Tibial nerve (tissue), 4 donors: ENCODE data around the gene ZCCHC9. TPM values are rescaled to one million over a fixed set of nuclear protein-coding genes. Genes with fewer than 3 reads are reported as not detected.

Source experiments
- DNase-seq, 2 donors: peaks; one replicate each; pipeline ENCODE4 v3.0.0-alpha.2; 2019; ENCODE audit warnings: low spot score in 2 of 2
- H3K27ac ChIP-seq, 4 donors: fragments of 200-600 bp; sonication (generic) in 3 of 4; one replicate each; pipeline ENCODE4 v1.5.1; 2017 to 2019; ENCODE audit warnings: mild to moderate bottlenecking in 1 of 4
- H3K27me3 ChIP-seq, 2 donors: fragments of 200-600 bp; sonication (generic) in 1 of 2; one replicate each; pipeline versions ENCODE4 v1.5.1 to v1.6.0; 2017 to 2019
- H3K36me3 ChIP-seq, 3 donors: fragments of 200-600 bp; sonication (generic); one replicate each; pipeline ENCODE4 v1.5.1; 2018 to 2019
- H3K4me1 ChIP-seq, 4 donors: fragments of 200-600 bp; sonication (generic) in 3 of 4; one replicate each; pipeline ENCODE4 v1.5.1; 2017 to 2019
- H3K4me3 ChIP-seq, 4 donors: fragments of 200-600 bp; sonication (generic) in 3 of 4; one replicate each; pipeline ENCODE4 v1.5.1; 2017 to 2019; ENCODE audit warnings: mild to moderate bottlenecking in 1 of 4, moderate library complexity in 1 of 4
- H3K9me3 ChIP-seq, 4 donors: fragments of 200-600 bp; sonication (generic) in 3 of 4; one replicate each; pipeline ENCODE4 v1.5.1; 2017 to 2019
- CTCF ChIP-seq, 5 experiments: fragments of 200-600 bp in 3 of 5; fragments of 450-650 bp in 2 of 5; sonication (generic) in 3 of 5; IDR thresholded peaks; one replicate each; pipeline ENCODE4 v1.5.1; 2016 to 2019; ENCODE audit warnings: antibody characterized with exemption in 5 of 5, mild to moderate bottlenecking in 3 of 5, moderate library complexity in 2 of 5
- EP300 ChIP-seq, 2 donors: sonication (generic); formaldehyde crosslinking; IDR thresholded peaks; one replicate each; pipeline ENCODE4 v1.6.1; 2017; ENCODE audit warnings: antibody characterized with exemption in 2 of 2, mild to moderate bottlenecking in 1 of 2
- POLR2A ChIP-seq, 2 donors: fragments of 450-650 bp; IDR thresholded peaks; one replicate each; pipeline ENCODE4 v1.6.1; 2017; ENCODE audit warnings: antibody characterized with exemption in 2 of 2, mild to moderate bottlenecking in 2 of 2, moderate library complexity in 2 of 2
- WGBS, 2 donors: methylation state at CpG; one replicate each; pipeline ENCODE4 v1.1.5; 2018; 5-methylcytosine and 5-hydroxymethylcytosine counted together
- total RNA-seq, 4 donors: library from RNA; depleted of rRNA; stranded (reverse); fragments of >200 nt; gene quantifications; one replicate each; pipeline ENCODE4 v1.1.0, GENCODE V29; 2016

The ZCCHC9 gene
- total RNA-seq, 4 donors from 2014 or later, result 18.2 to 18.8 (median 18.4) TPM

DNA sequence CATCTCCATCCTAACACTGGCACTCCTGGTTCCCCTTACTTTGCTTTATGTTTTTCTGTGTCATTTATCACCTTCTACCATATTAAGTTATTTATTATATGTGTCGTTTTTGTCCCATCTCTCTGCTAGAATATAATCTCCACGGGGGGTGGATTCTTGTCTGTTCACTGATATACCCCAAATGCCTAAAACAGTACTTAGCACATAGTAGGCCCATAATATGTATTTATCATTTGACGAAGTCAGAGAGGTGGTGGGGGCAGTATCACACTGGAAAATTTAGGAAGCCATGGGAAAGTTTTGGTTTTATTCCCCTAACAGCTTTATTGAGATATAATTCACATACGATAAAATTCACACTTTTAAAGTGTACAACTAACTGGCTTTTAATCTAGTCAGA is 14.4 kb downstream of the ZCCHC9 start:
- H3K36me3 ChIP-seq, result peaks cover 0 to 44% (median 0%) of the 10 kb centered on the region in 3 donors
- DNase-seq, result no peak
- H3K27me3 ChIP-seq, result no peaks in the 10 kb centered on the region
- 90 to 94% methylated on average over 4 of the region's 4 CpGs for WGBS, 2 donors
- no peaks in the 10 kb centered on the region for H3K9me3 ChIP-seq
- no peaks in the 10 kb centered on the region for H3K4me1 ChIP-seq
- no peak overlapping the region for H3K4me3 ChIP-seq
- no peak overlapping the region for H3K27ac ChIP-seq
- TF ChIP-seq CTCF (IDR thresholded peaks at IDR 0.05) (no peak), POLR2A (IDR thresholded peaks at IDR 0.05) (no peak), EP300 (IDR thresholded peaks at IDR 0.05) (no peak)

DNA sequence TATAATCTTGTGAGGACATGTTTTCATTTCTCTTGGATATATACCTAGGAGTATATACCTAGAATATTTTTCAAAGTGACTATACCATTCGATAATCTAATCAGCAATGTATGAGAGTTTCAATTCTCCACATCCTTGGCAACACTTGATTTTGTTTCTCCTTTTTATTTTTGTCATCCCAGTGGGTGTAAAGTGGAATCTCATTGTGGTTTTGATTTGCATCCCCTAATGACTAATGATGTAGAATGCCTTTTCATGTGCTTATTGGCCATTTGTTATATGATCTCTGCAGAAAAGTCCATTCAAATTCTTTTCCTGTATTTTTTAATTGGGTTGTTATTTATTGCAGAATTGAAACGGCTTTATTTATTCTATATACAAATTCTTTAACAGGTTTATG is 15.2 kb downstream of the ZCCHC9 start:
- no peak overlapping the region for H3K4me3 ChIP-seq
- DNase-seq, result no peak
- H3K27ac ChIP-seq, result no peak overlapping the region
- no peaks in the 10 kb centered on the region for H3K27me3 ChIP-seq
- no peaks in the 10 kb centered on the region for H3K4me1 ChIP-seq
- TF ChIP-seq CTCF (IDR thresholded peaks at IDR 0.05) (no peak), POLR2A (IDR thresholded peaks at IDR 0.05) (no peak), EP300 (IDR thresholded peaks at IDR 0.05) (no peak)
- WGBS, 2 donors, result 81 to 85% methylated on average over 2 of the region's 2 CpGs
- H3K9me3 ChIP-seq, result no peaks in the 10 kb centered on the region
- peaks cover 0 to 37% (median 0%) of the 10 kb centered on the region in 3 donors for H3K36me3 ChIP-seq

- WGBS, 2 donors, result 62 to 73% methylated on average over 2 of the region's 2 CpGs
- no peaks in the 10 kb centered on the region for H3K27me3 ChIP-seq
- no peak for DNase-seq
- H3K36me3 ChIP-seq, result peaks cover 0 to 27% (median 0%) of the 10 kb centered on the region in 3 donors
- no peaks in the 10 kb centered on the region for H3K4me1 ChIP-seq
- H3K4me3 ChIP-seq, result no peak overlapping the region
- no peak overlapping the region for H3K27ac ChIP-seq
- TF ChIP-seq CTCF (IDR thresholded peaks at IDR 0.05) (no peak), EP300 (IDR thresholded peaks at IDR 0.05) (no peak), POLR2A (IDR thresholded peaks at IDR 0.05) (no peak)
- H3K9me3 ChIP-seq, result no peaks in the 10 kb centered on the region
Measured at GRCh38 chr5:81317536-81317935, 16.1 kb downstream of the ZCCHC9 start.

DNA sequence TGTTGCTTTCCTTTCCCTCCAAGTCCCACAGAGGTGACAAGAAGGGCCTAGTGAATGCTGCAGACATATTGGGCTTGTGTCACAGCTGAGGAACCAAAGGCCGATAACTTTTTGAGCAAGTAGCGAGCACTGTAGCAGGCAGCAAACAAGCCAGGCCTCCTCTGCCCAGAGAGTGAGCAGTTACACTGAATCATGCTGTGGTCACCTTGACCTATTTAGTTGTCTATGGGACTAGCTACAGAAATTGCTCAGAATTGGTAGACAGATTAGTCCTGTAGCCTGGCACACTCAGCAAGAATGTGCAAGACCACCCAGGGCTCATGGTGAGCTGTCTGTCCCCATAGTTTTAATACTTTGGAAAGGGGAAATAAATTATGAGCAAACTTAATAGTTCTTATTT is 25.2 kb downstream of the ZCCHC9 start:
- Histone ChIP-seq H3K9me3 (no peaks in the 10 kb centered on the region), H3K27ac (no peak overlapping the region), H3K27me3 (no peaks in the 10 kb centered on the region), H3K4me1 (no peaks in the 10 kb centered on the region), H3K36me3 (no peaks in the 10 kb centered on the region), H3K4me3 (no peak overlapping the region)
- DNase-seq, result no peak
- WGBS, 2 donors, result 89 to 100% methylated on average over 2 of the region's 2 CpGs
- TF ChIP-seq POLR2A (IDR thresholded peaks at IDR 0.05) (no peak), EP300 (IDR thresholded peaks at IDR 0.05) (no peak), CTCF (IDR thresholded peaks at IDR 0.05) (no peak)

DNA sequence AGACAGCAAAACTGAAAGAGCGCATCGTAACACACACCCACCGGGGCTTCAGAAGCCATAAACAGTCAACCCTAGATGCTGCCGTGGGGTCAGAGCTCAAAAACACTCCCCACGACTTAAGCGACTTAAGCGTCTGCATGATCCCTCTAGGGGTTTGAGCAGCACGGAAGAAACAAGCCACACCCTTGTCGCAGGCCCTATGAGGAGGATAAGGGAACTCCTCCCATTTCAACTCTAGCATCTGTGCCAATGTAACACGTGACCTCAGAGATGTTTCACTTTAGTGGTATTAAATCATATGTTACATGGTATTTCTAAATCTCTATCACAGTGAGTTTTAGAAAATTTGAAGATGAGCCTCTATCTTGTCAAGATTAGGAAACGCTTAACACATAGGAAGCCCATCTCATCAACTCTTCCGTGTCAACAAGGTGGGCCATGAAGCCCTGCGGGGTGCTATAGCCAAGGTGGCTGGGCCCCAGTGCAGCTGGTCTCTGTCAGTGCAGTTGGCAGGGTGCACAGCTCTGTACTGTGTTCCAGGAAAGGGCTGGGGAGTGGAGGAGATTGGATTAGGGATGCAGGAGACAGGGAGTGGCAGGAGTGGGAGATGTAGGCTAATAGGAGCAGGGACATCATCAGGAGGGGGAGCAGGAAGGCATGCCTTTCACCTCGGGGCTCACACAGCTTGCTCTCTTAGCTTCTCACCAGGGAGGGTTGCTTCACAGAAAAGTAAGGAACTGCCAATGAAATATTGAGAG is 33.1 kb downstream of the ZCCHC9 start:
- DNase-seq, result no peak
- Histone ChIP-seq H3K4me3 (peak overlapping the region in 2 of 4 donors; percentile 7 to 31), H3K4me1 (no peaks in the 10 kb centered on the region), H3K36me3 (no peaks in the 10 kb centered on the region), H3K9me3 (no peaks in the 10 kb centered on the region), H3K27me3 (no peaks in the 10 kb centered on the region), H3K27ac (no peak overlapping the region)
- TF ChIP-seq CTCF (IDR thresholded peaks at IDR 0.05) (no peak), POLR2A (IDR thresholded peaks at IDR 0.05) (no peak), EP300 (IDR thresholded peaks at IDR 0.05) (no peak)
- WGBS, 2 donors, result 50 to 56% methylated on average over 14 of the region's 14 CpGs
